ENCODE results near the gene RPL41. TPM values are rescaled to one million over a fixed set of nuclear protein-coding genes. Genes with fewer than 3 reads are reported as not detected.

Gene RPL41
- polyA plus RNA-seq, 3 donors = 2,986 to 5,048 (median 3,308) TPM

GRCh38 chr12:56157201-56158028 lies 41.0 kb downstream of the RPL41 start:
- Mint-ChIP-seq H3K27ac (peak overlapping the region; percentile 97 to 99 (median 98)), H3K36me3 (peaks cover 28 to 30% of the 10 kb centered on the region in 2 donors), H3K27me3 (ENCODE audit: low read depth in 3 of 3) (peaks cover 0 to 3% (median 2%) of the 10 kb centered on the region in 3 donors), H3K4me3 (peak overlapping the region; percentile 97 to 99), H3K9me3 (no peaks in the 10 kb centered on the region), H3K4me1 (peaks cover 47% of the 10 kb centered on the region)
- intact Hi-C loops (cut with micrococcal nuclease) = loop anchor here (2.0 kb wide), 4 partner anchors 31 to 65 kb away; partner anchors contain the start of genes SMARCC2 (in 1 of the 2) and ZC3H10 (in 1 of the 2)
- peak overlapping the region; percentile 88 for H2AFZ ChIP-seq (ENCODE audit: insufficient read depth, low read depth, low read length, poor library complexity, severe bottlenecking)
- H3K9me3 ChIP-seq (replicated peaks in 1 of 2; ENCODE audit: control insufficient read depth in 1 of 2, insufficient read depth in 1 of 2, low read length in 2 of 2) = no peaks in the 10 kb centered on the region
- WGBS (ENCODE audit: insufficient coverage) = 2% methylated on average over 34 of the region's 45 CpGs
- H3K27me3 ChIP-seq (ENCODE audit: control insufficient read depth in 2 of 2, insufficient read depth in 2 of 2, low read length in 2 of 2) = no peaks in the 10 kb centered on the region
- peak overlapping the region; percentile 35 to 96 (median 77) for H3K4me3 ChIP-seq (replicated peaks in 1 of 3; ENCODE audit: low read depth in 2 of 3, low read length in 3 of 3)
- peak overlapping the region; percentile 61 for H3K9ac ChIP-seq (ENCODE audit: insufficient read depth, low read length, poor library complexity, severe bottlenecking)
- peak; percentile 68 to 76 (median 69) for DNase-seq
- peaks cover 43 to 53% of the 10 kb centered on the region in 2 donors for H3K4me1 ChIP-seq (ENCODE audit: control insufficient read depth in 1 of 2, insufficient read depth in 2 of 2, low read length in 2 of 2)
- peak overlapping the region; percentile 80 to 90 for H3K27ac ChIP-seq (ENCODE audit: low read depth in 1 of 2, low read length in 2 of 2)
- H3K4me2 ChIP-seq (replicated peaks; ENCODE audit: extremely low read depth, low read length, poor library complexity, severe bottlenecking) = peak overlapping the region; percentile 86
- peaks cover 50% of the 10 kb centered on the region for H3K79me2 ChIP-seq (ENCODE audit: insufficient read depth, low read length)
- TF ChIP-seq CTCF (IDR thresholded peaks at IDR 0.05) = peak; percentile 58
- H4K20me1 ChIP-seq (ENCODE audit: insufficient read depth, low read length) = peaks cover 38% of the 10 kb centered on the region
- H3K36me3 ChIP-seq (replicated peaks in 1 of 2; ENCODE audit: control insufficient read depth in 1 of 2, insufficient read depth in 2 of 2, low read length in 2 of 2) = peaks cover 27 to 28% of the 10 kb centered on the region in 2 donors

- H4K20me1 ChIP-seq (ENCODE audit: insufficient read depth, low read length) = peaks cover 47% of the 10 kb centered on the region
- H3K27ac ChIP-seq (ENCODE audit: low read depth in 1 of 2, low read length in 2 of 2) = peak within 1 kb of the TSS; percentile 90 to 94
- no peak for TF ChIP-seq CTCF (IDR thresholded peaks at IDR 0.05)
- no peaks in the 10 kb centered on the region for H3K9me3 ChIP-seq (replicated peaks in 1 of 2; ENCODE audit: control insufficient read depth in 1 of 2, insufficient read depth in 1 of 2, low read length in 2 of 2)
- peak within 1 kb of the TSS; percentile 85 for H3K9ac ChIP-seq (ENCODE audit: insufficient read depth, low read length, poor library complexity, severe bottlenecking)
- H3K4me2 ChIP-seq (replicated peaks; ENCODE audit: extremely low read depth, low read length, poor library complexity, severe bottlenecking) = peak within 1 kb of the TSS; percentile 95
- Mint-ChIP-seq H3K27me3 (ENCODE audit: low read depth in 3 of 3) (peaks cover 0 to 3% (median 2%) of the 10 kb centered on the region in 3 donors), H3K4me3 (peak within 1 kb of the TSS; percentile 97 to 99), H3K36me3 (peaks cover 35 to 39% of the 10 kb centered on the region in 2 donors), H3K4me1 (peaks cover 38% of the 10 kb centered on the region), H3K27ac (peak within 1 kb of the TSS; percentile 97 to 99 (median 98)), H3K9me3 (no peaks in the 10 kb centered on the region)
- H3K4me3 ChIP-seq (replicated peaks in 1 of 3; ENCODE audit: low read depth in 2 of 3, low read length in 3 of 3) = peak within 1 kb of the TSS; percentile 77 to 96 (median 84)
- intact Hi-C loops (cut with micrococcal nuclease) = loop anchor here (2.0 kb wide), 4 partner anchors 31 to 65 kb away; partner anchors contain the start of genes SMARCC2 (in 1 of the 2) and ZC3H10 (in 1 of the 2)
- H3K79me2 ChIP-seq (ENCODE audit: insufficient read depth, low read length) = peaks cover 52% of the 10 kb centered on the region
- peaks cover 35 to 44% of the 10 kb centered on the region in 2 donors for H3K4me1 ChIP-seq (ENCODE audit: control insufficient read depth in 1 of 2, insufficient read depth in 2 of 2, low read length in 2 of 2)
- H3K27me3 ChIP-seq (ENCODE audit: control insufficient read depth in 2 of 2, insufficient read depth in 2 of 2, low read length in 2 of 2) = no peaks in the 10 kb centered on the region
- peaks cover 35 to 36% of the 10 kb centered on the region in 2 donors for H3K36me3 ChIP-seq (replicated peaks in 1 of 2; ENCODE audit: control insufficient read depth in 1 of 2, insufficient read depth in 2 of 2, low read length in 2 of 2)
- 0% methylated on average over 17 of the region's 30 CpGs for WGBS (ENCODE audit: insufficient coverage)
- H2AFZ ChIP-seq (ENCODE audit: insufficient read depth, low read depth, low read length, poor library complexity, severe bottlenecking) = peak within 1 kb of the TSS; percentile 88
- peak; percentile 94 to 98 (median 97) for DNase-seq
Observed at GRCh38 chr12:56158029-56158925, 41.8 kb downstream of the RPL41 start, which contains the start of gene MYL6. TSS of gene MYL6 (plus strand) at chr12:56158359. CDS start at chr12:56158402, 43 bp downstream.

All from CD14-positive monocyte (primary cell).